GM12878 (cell line): ENCODE measurements around the gene TCERG1L. TPM values are rescaled to one million over a fixed set of nuclear protein-coding genes. Genes with fewer than 3 reads are reported as not detected.

Source experiments
- ATAC-seq: fragments of 200-7000 bp; cut with Tn5 transposase; 3 replicates; pipeline ENCODE4 v1.9.1; 2020; ENCODE audit warnings: mild to moderate bottlenecking, moderate library complexity
- BruUV-seq: library from RNA; stranded (reverse); fragments of 400-500 nt; replicated peaks from 2 replicates; lab custom pipeline; 2021; lab: Mats Ljungman, UMichigan
- CTCF ChIA-PET: fragments of 300-600 bp; sonication (Branson Sonifier 250); formaldehyde crosslinking; extraction: SDS; loops from one replicate; lab custom pipeline; 2021; ENCODE audit warnings: inconsistent platforms; lab: Yijun Ruan, JAX
- POLR2A ChIA-PET: fragments of 350-600 bp; formaldehyde crosslinking; extraction: SDS; loops from one replicate; lab custom pipeline; 2021; ENCODE audit warnings: inconsistent platforms; lab: Charles Lee
- RAD21 ChIA-PET: fragments of 300-600 bp; sonication (Branson Sonifier 250); formaldehyde crosslinking; loops from one replicate; lab custom pipeline; 2023; ENCODE audit warnings: antibody characterized with exemption; ENCODE audit not compliant: unreplicated experiment; lab: Charles Lee
- SMC1A ChIA-PET: fragments of 300-600 bp; sonication (Branson Sonifier 250); formaldehyde crosslinking; loops from one replicate; lab custom pipeline; 2023; ENCODE audit not compliant: unreplicated experiment, uncharacterized antibody; lab: Charles Lee
- DNase-seq: peaks from one replicate; pipeline ENCODE4 v3.0.0-alpha.2; 2011; ENCODE audit warnings: low read depth, low spot score
- FAIRE-seq: peaks from 3 replicates; lab custom pipeline; 2011; peaks lifted over from hg19 to GRCh38; lab: Jason Lieb, UNC
- H2AFZ ChIP-seq: 2 replicates; pipeline ENCODE4 v1.6.0; 2011; ENCODE audit warnings: low read depth, low read length, control low read depth; ENCODE audit not compliant: control insufficient read depth
- H3K27ac ChIP-seq: 2 replicates; pipeline ENCODE4 v1.5.1; 2011; ENCODE audit warnings: control low read depth; ENCODE audit not compliant: control insufficient read depth, insufficient read depth
- H3K27me3 ChIP-seq, 2 experiments: replicated peaks in 1 of 2; 2 replicates each; pipeline versions ENCODE4 v1.6.0 to v1.6.1; 2011; ENCODE audit warnings: low read length in 1 of 2; ENCODE audit not compliant: control insufficient read depth in 2 of 2, insufficient read depth in 2 of 2
- H3K36me3 ChIP-seq, 2 experiments: 2 replicates each; pipeline ENCODE4 v1.5.1; 2011; ENCODE audit warnings: low read length in 1 of 2; ENCODE audit not compliant: control insufficient read depth in 2 of 2, insufficient read depth in 2 of 2
- H3K4me1 ChIP-seq: 2 replicates; pipeline ENCODE4 v1.6.1; 2011; ENCODE audit warnings: mild to moderate bottlenecking, low read length, moderate library complexity, mixed read lengths; ENCODE audit not compliant: control insufficient read depth, insufficient read depth
- H3K4me2 ChIP-seq: 2 replicates; pipeline ENCODE4 v1.6.0; 2011; ENCODE audit warnings: control low read depth; ENCODE audit not compliant: control insufficient read depth, insufficient read depth
- H3K4me3 ChIP-seq: fragments of 200-600 bp; sonication (generic); 2 replicates; pipeline ENCODE4 v1.5.1; 2016
- H3K79me2 ChIP-seq: 2 replicates; pipeline ENCODE4 v1.6.0; 2011; ENCODE audit warnings: low read length; ENCODE audit not compliant: control insufficient read depth, insufficient read depth
- H3K9ac ChIP-seq: 2 replicates; pipeline ENCODE4 v1.8.0; 2011; ENCODE audit warnings: low read length, control low read depth, mixed read lengths; ENCODE audit not compliant: control insufficient read depth, insufficient read depth
- H3K9me3 ChIP-seq: replicated peaks from 3 replicates; pipeline ENCODE4 v1.5.1; 2011; ENCODE audit warnings: mild to moderate bottlenecking, low read length; ENCODE audit not compliant: control insufficient read depth, insufficient read depth
- H4K20me1 ChIP-seq: 2 replicates; pipeline ENCODE4 v1.6.0; 2011; ENCODE audit not compliant: control insufficient read depth, insufficient read depth
- CREB1 ChIP-seq: IDR thresholded peaks from 2 replicates; pipeline ENCODE4 v1.6.1; 2012; ENCODE audit warnings: low read depth, mild to moderate bottlenecking, inconsistent platforms
- HDAC6 ChIP-seq: fragments of 200-600 bp; sonication (generic); IDR thresholded peaks from one replicate; pipeline ENCODE4 v1.8.0; 2017; ENCODE audit warnings: antibody characterized with exemption; ENCODE audit not compliant: unreplicated experiment
- IKZF2 ChIP-seq, 2 experiments: fragments of 450-650 bp; IDR thresholded peaks; 2 replicates each; pipeline ENCODE4 v1.6.1; 2017; ENCODE audit warnings: mild to moderate bottlenecking in 2 of 2, moderate library complexity in 2 of 2
- MTA3 ChIP-seq: IDR thresholded peaks from 2 replicates; pipeline ENCODE4 v1.6.1; 2012; ENCODE audit warnings: low read length, inconsistent platforms, borderline replicate concordance
- NFYB ChIP-seq: IDR thresholded peaks from 2 replicates; pipeline ENCODE4 v1.6.1; 2011; ENCODE audit warnings: low read depth, mild to moderate bottlenecking, low read length, improper control_type of control experiment, moderate library complexity; ENCODE audit not compliant: insufficient read depth
- NRF1 ChIP-seq: conservative IDR thresholded peaks from 2 replicates; pipeline ENCODE4 v1.6.1; 2011; ENCODE audit warnings: mild to moderate bottlenecking, low read depth, low read length, improper control_type of control experiment
- POLR2AphosphoS2 ChIP-seq: IDR thresholded peaks from 2 replicates; pipeline ENCODE4 v1.6.1; 2011; ENCODE audit warnings: low read depth, mild to moderate bottlenecking, low read length, improper control_type of control experiment, moderate library complexity
- SIX5 ChIP-seq: IDR thresholded peaks from 2 replicates; pipeline ENCODE4 v1.6.1; 2011; ENCODE audit warnings: mild to moderate bottlenecking, low read depth, low read length, moderate library complexity; ENCODE audit not compliant: severe bottlenecking
- SMAD1 ChIP-seq: fragments of 450-650 bp; IDR thresholded peaks from 2 replicates; pipeline ENCODE4 v1.6.1; 2018; ENCODE audit warnings: mild to moderate bottlenecking, low read depth; ENCODE audit not compliant: partially characterized antibody
- TCF3 ChIP-seq: IDR thresholded peaks from 2 replicates; pipeline ENCODE4 v1.6.1; 2012; ENCODE audit warnings: low read depth, mild to moderate bottlenecking, low read length, borderline replicate concordance; ENCODE audit not compliant: insufficient read depth
- WRNIP1 ChIP-seq: IDR thresholded peaks from 2 replicates; pipeline ENCODE4 v1.6.1; 2011; ENCODE audit warnings: low read depth, low read length, improper control_type of control experiment, borderline replicate concordance
- ZZZ3 ChIP-seq: IDR thresholded peaks from 2 replicates; pipeline ENCODE4 v1.6.1; 2011; ENCODE audit warnings: low read depth; ENCODE audit not compliant: control insufficient read depth, insufficient read length
- WGBS: methylation state at CpG from one replicate; pipeline ENCODE4 v1.1.6; 2016; ENCODE audit warnings: low lambda C conversion rate; ENCODE audit not compliant: insufficient replicate concordance, insufficient coverage; ENCODE audit errors: missing lambda C conversion rate; 5-methylcytosine and 5-hydroxymethylcytosine counted together
- in situ Hi-C: fragments of 300-500 bp; cut with MboI; formaldehyde crosslinking; loops from 9 replicates; pipeline ENCODE4 v1.14.3; 2018; ENCODE audit warnings: mixed read lengths
- intact Hi-C: fragments of 100-400 bp; cut with micrococcal nuclease; formaldehyde crosslinking; loops from one replicate; pipeline ENCODE4 v1.14.2; 2022; ENCODE audit not compliant: unreplicated experiment
- polyA plus RNA-seq, 11 experiments: library from polyadenylated mRNA; depleted of rRNA in 4 of 11; unstranded in 6 of 11; stranded (reverse) in 5 of 11; fragments of >200 nt; fragmentation: Nextera tagmentation in 4 of 11; fragmentation: Illumina TruSeq in 1 of 11; extraction: Ambion mirVana in 4 of 11; extraction: Trizol in 1 of 11; gene quantifications; 1 replicate in 1 of 11; 2 replicates in 10 of 11; pipeline versions ENCODE4 v1.2.1 to v1.2.3, GENCODE V29; 2011 to 2016; ENCODE audit warnings: inconsistent platforms in 2 of 11, missing spikeins in 2 of 11, low read depth in 1 of 11
- total RNA-seq, 4 experiments: library from RNA; depleted of rRNA in 3 of 4; stranded (reverse); fragments of >200 nt in 3 of 4; fragmentation: Illumina TruSeq in 1 of 4; extraction: Trizol in 1 of 4; gene quantifications; 2 replicates each; pipeline versions ENCODE4 v1.2.1 to v1.2.3, GENCODE V29; 2013 to 2021
- TF ChIP-seq, protein P1 (sequence below): fragments of 450-650 bp; IDR thresholded peaks from 2 replicates; pipeline ENCODE4 v1.6.1; 2017; ENCODE audit warnings: antibody characterized with exemption, mild to moderate bottlenecking, moderate library complexity

Gene TCERG1L
- total and polyA plus RNA-seq, 10 of the 15 experiments (the other 5 are each of a cell fraction or from before 2014, with no cell fraction given): not detected

DNA sequence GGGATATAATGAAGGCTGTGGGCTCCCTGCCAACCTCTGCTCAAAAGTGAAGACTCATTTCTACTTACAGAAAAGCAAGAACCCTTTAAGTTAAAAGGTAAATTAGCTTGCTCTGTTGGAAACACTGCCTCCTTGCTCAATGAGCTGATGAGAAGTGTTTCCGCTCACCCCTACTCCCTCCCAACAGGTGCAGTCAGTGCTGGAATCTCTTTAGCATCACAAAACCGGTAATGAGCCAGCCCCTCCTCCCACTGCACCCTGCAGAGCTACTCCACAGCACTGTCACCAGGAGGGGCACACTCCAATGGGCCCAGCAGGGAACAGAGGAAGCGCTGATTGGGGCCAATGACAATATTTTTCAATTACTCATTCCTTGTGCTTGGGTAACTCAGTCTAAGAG lies 262.5 kb downstream of the TCERG1L start:
- Histone ChIP-seq H3K79me2 (no peaks in the 10 kb centered on the region), H3K9me3 (no peaks in the 10 kb centered on the region; the same call in 2 of the 3 replicates), H3K36me3 (no peaks in the 10 kb centered on the region), H3K9ac (no peak overlapping the region), H4K20me1 (no peaks in the 10 kb centered on the region), H3K4me3 (no peak overlapping the region), H3K4me1 (no peaks in the 10 kb centered on the region), H2AFZ (no peak overlapping the region), H3K27me3 (no peaks in the 10 kb centered on the region), H3K27ac (no peak overlapping the region), H3K4me2 (no peak overlapping the region)
- ChIA-PET RAD21 (no interaction called here), POLR2A (no interaction called here), CTCF (no interaction called here), SMC1A (no interaction called here)
- no peak for ATAC-seq
- intact Hi-C loops: no loop called here
- DNase-seq: no peak
- FAIRE-seq: no peak
- BruUV-seq: no TSS peak
- TF ChIP-seq SIX5 (no peak), SMAD1 (no peak), HDAC6 (no peak), TCF3 (no peak), IKZF2 (IDR thresholded peaks at IDR 0.05) (no peak), POLR2AphosphoS2 (no peak), NRF1 (no peak), WRNIP1 (no peak), CREB1 (no peak), NFYB (no peak), MTA3 (no peak), ZZZ3 (no peak)
- TF ChIP-seq, protein P1, sequence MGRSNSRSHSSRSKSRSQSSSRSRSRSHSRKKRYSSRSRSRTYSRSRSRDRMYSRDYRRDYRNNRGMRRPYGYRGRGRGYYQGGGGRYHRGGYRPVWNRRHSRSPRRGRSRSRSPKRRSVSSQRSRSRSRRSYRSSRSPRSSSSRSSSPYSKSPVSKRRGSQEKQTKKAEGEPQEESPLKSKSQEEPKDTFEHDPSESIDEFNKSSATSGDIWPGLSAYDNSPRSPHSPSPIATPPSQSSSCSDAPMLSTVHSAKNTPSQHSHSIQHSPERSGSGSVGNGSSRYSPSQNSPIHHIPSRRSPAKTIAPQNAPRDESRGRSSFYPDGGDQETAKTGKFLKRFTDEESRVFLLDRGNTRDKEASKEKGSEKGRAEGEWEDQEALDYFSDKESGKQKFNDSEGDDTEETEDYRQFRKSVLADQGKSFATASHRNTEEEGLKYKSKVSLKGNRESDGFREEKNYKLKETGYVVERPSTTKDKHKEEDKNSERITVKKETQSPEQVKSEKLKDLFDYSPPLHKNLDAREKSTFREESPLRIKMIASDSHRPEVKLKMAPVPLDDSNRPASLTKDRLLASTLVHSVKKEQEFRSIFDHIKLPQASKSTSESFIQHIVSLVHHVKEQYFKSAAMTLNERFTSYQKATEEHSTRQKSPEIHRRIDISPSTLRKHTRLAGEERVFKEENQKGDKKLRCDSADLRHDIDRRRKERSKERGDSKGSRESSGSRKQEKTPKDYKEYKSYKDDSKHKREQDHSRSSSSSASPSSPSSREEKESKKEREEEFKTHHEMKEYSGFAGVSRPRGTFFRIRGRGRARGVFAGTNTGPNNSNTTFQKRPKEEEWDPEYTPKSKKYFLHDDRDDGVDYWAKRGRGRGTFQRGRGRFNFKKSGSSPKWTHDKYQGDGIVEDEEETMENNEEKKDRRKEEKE: no peak
- in situ Hi-C loops: no loop called here
- 12% methylated on average over 3 of the region's 3 CpGs for WGBS
